Endodermal cell (in vitro differentiated cells): ENCODE results near the gene PPM1L. TPM values are rescaled to one million over a fixed set of nuclear protein-coding genes. Genes with fewer than 3 reads are reported as not detected.
"Not testable (repeated sequence)": the region's sequence is repeated elsewhere in the genome, so short reads cannot be mapped to it uniquely, and the experiment has no call there.

Experiments
- DNase-seq: peaks from one replicate; pipeline ENCODE4 v3.0.0-alpha.2; 2017
- H3K27ac ChIP-seq: 2 replicates; pipeline ENCODE4 v1.5.1; 2013; ENCODE audit warnings: mild to moderate bottlenecking, low read depth, low read length, moderate library complexity
- H3K27me3 ChIP-seq: 2 replicates; pipeline ENCODE4 v1.6.1; 2013; ENCODE audit warnings: mild to moderate bottlenecking, low read length, moderate library complexity; ENCODE audit not compliant: insufficient read depth, control insufficient read depth, poor library complexity, severe bottlenecking
- H3K36me3 ChIP-seq: 2 replicates; pipeline ENCODE4 v1.7.0; 2013; ENCODE audit warnings: mild to moderate bottlenecking, low read length, moderate library complexity; ENCODE audit not compliant: control insufficient read depth, insufficient read depth
- H3K4me1 ChIP-seq: one replicate; pipeline ENCODE4 v1.7.0; 2013; ENCODE audit warnings: low read length; ENCODE audit not compliant: control insufficient read depth, insufficient read depth
- H3K4me3 ChIP-seq: 2 replicates; pipeline ENCODE4 v1.5.1; 2013; ENCODE audit warnings: mild to moderate bottlenecking, low read length, moderate library complexity
- H3K9ac ChIP-seq: 2 replicates; pipeline ENCODE4 v1.6.1; 2013; ENCODE audit warnings: mild to moderate bottlenecking, low read length, moderate library complexity; ENCODE audit not compliant: poor library complexity, severe bottlenecking; ENCODE audit errors: extremely low read depth
- H3K9me3 ChIP-seq: 2 replicates; pipeline ENCODE4 v1.6.1; 2013; ENCODE audit warnings: mild to moderate bottlenecking, low read length, moderate library complexity; ENCODE audit not compliant: control insufficient read depth
- H3K27ac Mint-ChIP-seq: 2 replicates; pipeline ENCODE4 v1.8.0; 2020; ENCODE audit warnings: mixed read lengths
- H3K27me3 Mint-ChIP-seq: 2 replicates; pipeline ENCODE4 v1.8.0; 2021; ENCODE audit warnings: mild to moderate bottlenecking, mixed read lengths; ENCODE audit not compliant: insufficient read depth
- H3K36me3 Mint-ChIP-seq: 2 replicates; pipeline ENCODE4 v1.8.0; 2020; ENCODE audit warnings: low read depth, mixed read lengths
- H3K4me1 Mint-ChIP-seq: 2 replicates; pipeline ENCODE4 v1.8.0; 2020; ENCODE audit warnings: mixed read lengths
- H3K4me3 Mint-ChIP-seq: 2 replicates; pipeline ENCODE4 v1.8.0; 2020; ENCODE audit warnings: mild to moderate bottlenecking, moderate library complexity, mixed read lengths
- H3K9me3 Mint-ChIP-seq: 2 replicates; pipeline ENCODE4 v1.8.0; 2020; ENCODE audit warnings: mild to moderate bottlenecking, mixed read lengths
- CTCF ChIP-seq: fragments of 200-600 bp; sonication (generic); conservative IDR thresholded peaks from 2 replicates; pipeline ENCODE4 v1.5.0; 2021; ENCODE audit warnings: antibody characterized with exemption, mild to moderate bottlenecking
- WGBS, 2 experiments: methylation state at CpG; one replicate each; pipeline versions ENCODE4 v1.1.5 to v1.1.7; 2013; ENCODE audit warnings: missing lambda C conversion rate in 2 of 2, mixed read lengths in 1 of 2; ENCODE audit not compliant: insufficient coverage in 1 of 2, insufficient read length in 1 of 2; 5-methylcytosine and 5-hydroxymethylcytosine counted together
- long read RNA-seq, 4 experiments: library from polyadenylated mRNA in 2 of 4; library from RNA in 1 of 4; library from capped mRNA in 1 of 4; stranded (forward) in 3 of 4; unstranded in 1 of 4; transcript quantifications; one replicate each; pipeline ENCODE4 v2.0.0, GENCODE V29; 2020 to 2021; ENCODE audit warnings: inconsistent platforms in 1 of 4
- polyA plus RNA-seq, 2 experiments: library from polyadenylated mRNA; stranded (reverse); fragments of 50-300 nt; gene quantifications; one replicate each; pipeline ENCODE4 v1.2.3, GENCODE V29; 2013
- total RNA-seq, 2 donors: library from RNA; stranded (reverse); fragmentation: NEBNext Ultra II Directional in 1 of 2; extraction: Animal tissue kit (Norgen Biotek cat#: 25700) in 1 of 2; gene quantifications; 2 replicates in 1 of 2; 3 replicates in 1 of 2; pipeline ENCODE4 v1.2.1, GENCODE V29; 2021

PPM1L gene
- total RNA-seq: 1 to 10 TPM; 1.6 to 3.3 TPM
- 15.0 TPM for polyA plus RNA-seq (2013, experiment 1 of 2)
- polyA plus RNA-seq (2013, experiment 2 of 2): 14.3 TPM
- long read RNA-seq, experiment 1, partial matches to known transcripts: 0 of 1 reads
- long read RNA-seq, experiment 1, other reads (novel, unspliced or antisense): 1 of 1 reads
- long read RNA-seq, experiment 2, partial matches to known transcripts: 0 of 1 reads
- long read RNA-seq, experiment 2, other reads (novel, unspliced or antisense): 1 of 1 reads
- long read RNA-seq, experiment 3, partial matches to known transcripts: 0 of 1 reads
- long read RNA-seq, experiment 3, other reads (novel, unspliced or antisense): 1 of 1 reads
- long read RNA-seq, experiment 4: 0 reads

GRCh38 chr3:160755776-160756304, at the start of gene PPM1L:
Gene PPM1L, plus strand, starts transcription at chr3:160756231.
- Mint-ChIP-seq H3K27ac (peak within 1 kb of the TSS; percentile 74), H3K36me3 (no peaks in the 10 kb centered on the region), H3K4me3 (peak within 1 kb of the TSS; percentile 67), H3K27me3 (peaks cover 62% of the 10 kb centered on the region), H3K4me1 (peaks cover 17% of the 10 kb centered on the region), H3K9me3 (no peaks in the 10 kb centered on the region)
- H3K4me3 ChIP-seq: peak within 1 kb of the TSS; percentile 83
- no peak for TF ChIP-seq CTCF
- peak; percentile 86 for DNase-seq
- peak within 1 kb of the TSS; percentile 88 for H3K27ac ChIP-seq
- 0% methylated on average over 6 to 64 of the region's 64 CpGs for WGBS, 2 experiments
- H3K9ac ChIP-seq: peak within 1 kb of the TSS; percentile 49
- peaks cover 57% of the 10 kb centered on the region for H3K27me3 ChIP-seq
- H3K9me3 ChIP-seq: no peaks in the 10 kb centered on the region
- H3K36me3 ChIP-seq: no peaks in the 10 kb centered on the region
- H3K4me1 ChIP-seq: peaks cover 4% of the 10 kb centered on the region

GRCh38 chr3:160707187-160707794, 48.7 kb upstream of the PPM1L start:
- Histone ChIP-seq H3K36me3 (no peaks in the 10 kb centered on the region), H3K9ac (no peak overlapping the region), H3K27me3 (peaks cover 26% of the 10 kb centered on the region), H3K27ac (no peak overlapping the region), H3K9me3 (no peaks in the 10 kb centered on the region), H3K4me1 (no peaks in the 10 kb centered on the region), H3K4me3 (no peak overlapping the region)
- peak; percentile 80 for TF ChIP-seq CTCF
- DNase-seq: peak; percentile 58
- 65% methylated on average over 3 of the region's 4 CpGs; no CpG with 5 or more reads in 1 of the 2 experiments for WGBS, 2 experiments
- Mint-ChIP-seq H3K4me3 (no peak overlapping the region), H3K9me3 (no peaks in the 10 kb centered on the region), H3K4me1 (peaks cover 4% of the 10 kb centered on the region), H3K27ac (no peak overlapping the region), H3K27me3 (peaks cover 2% of the 10 kb centered on the region), H3K36me3 (no peaks in the 10 kb centered on the region)

- Mint-ChIP-seq H3K36me3 (no peaks in the 10 kb centered on the region), H3K9me3 (no peaks in the 10 kb centered on the region), H3K27ac (no peak overlapping the region), H3K4me3 (no peak overlapping the region), H3K27me3 (peaks cover 2% of the 10 kb centered on the region), H3K4me1 (no peaks in the 10 kb centered on the region)
- no peak overlapping the region for H3K4me3 ChIP-seq
- H3K9me3 ChIP-seq: no peaks in the 10 kb centered on the region
- H3K27ac ChIP-seq: no peak overlapping the region
- no peak for TF ChIP-seq CTCF
- no peak overlapping the region for H3K9ac ChIP-seq
- H3K4me1 ChIP-seq: no peaks in the 10 kb centered on the region
- peaks cover 17% of the 10 kb centered on the region for H3K27me3 ChIP-seq
- 85 to 89% methylated on average over 2 to 3 of the region's 3 CpGs for WGBS, 2 experiments
- H3K36me3 ChIP-seq: no peaks in the 10 kb centered on the region
- DNase-seq: no peak
Observed at GRCh38 chr3:160709477-160710182, 46.4 kb upstream of the PPM1L start.

- not testable (repeated sequence) for DNase-seq, H3K27ac ChIP-seq, H3K4me3 ChIP-seq, H3K4me1 Mint-ChIP-seq, H3K9ac ChIP-seq, H3K27me3 ChIP-seq, H3K9me3 ChIP-seq, H3K4me3 Mint-ChIP-seq, H3K4me1 ChIP-seq, H3K27me3 Mint-ChIP-seq, H3K9me3 Mint-ChIP-seq, H3K36me3 Mint-ChIP-seq, H3K36me3 ChIP-seq, H3K27ac Mint-ChIP-seq
- WGBS, 2 experiments: 87 to 100% methylated on average over 1 to 3 of the region's 3 CpGs
Observed at GRCh38 chr3:160713144-160713543, 42.9 kb upstream of the PPM1L start.
